ENCODE data around the gene ZNF445. TPM values are rescaled to one million over a fixed set of nuclear protein-coding genes. Genes with fewer than 3 reads are reported as not detected.
A peak's percentile ranks its signal among the peaks of the same experiment; 100 is the strongest.

Gene ZNF445
- 11.9 TPM for total RNA-seq (2021; ENCODE audit: unreplicated experiment)
- polyA plus RNA-seq (2012; ENCODE audit: insufficient read length): 2.0 TPM
- Bru-seq, nascent RNA: percentile 62 among the genes with signal in this experiment
- percentile 80 among the genes with signal in this experiment for BruChase-seq, experiment 1, labeled RNA remaining after a 2-hour chase
- percentile 73 among the genes with signal in this experiment for BruChase-seq, experiment 2, labeled RNA remaining after a 6-hour chase
- long read RNA-seq, partial matches to known transcripts: 0 of 4 reads
- long read RNA-seq, other reads (novel, unspliced or antisense): 4 of 4 reads

DNA sequence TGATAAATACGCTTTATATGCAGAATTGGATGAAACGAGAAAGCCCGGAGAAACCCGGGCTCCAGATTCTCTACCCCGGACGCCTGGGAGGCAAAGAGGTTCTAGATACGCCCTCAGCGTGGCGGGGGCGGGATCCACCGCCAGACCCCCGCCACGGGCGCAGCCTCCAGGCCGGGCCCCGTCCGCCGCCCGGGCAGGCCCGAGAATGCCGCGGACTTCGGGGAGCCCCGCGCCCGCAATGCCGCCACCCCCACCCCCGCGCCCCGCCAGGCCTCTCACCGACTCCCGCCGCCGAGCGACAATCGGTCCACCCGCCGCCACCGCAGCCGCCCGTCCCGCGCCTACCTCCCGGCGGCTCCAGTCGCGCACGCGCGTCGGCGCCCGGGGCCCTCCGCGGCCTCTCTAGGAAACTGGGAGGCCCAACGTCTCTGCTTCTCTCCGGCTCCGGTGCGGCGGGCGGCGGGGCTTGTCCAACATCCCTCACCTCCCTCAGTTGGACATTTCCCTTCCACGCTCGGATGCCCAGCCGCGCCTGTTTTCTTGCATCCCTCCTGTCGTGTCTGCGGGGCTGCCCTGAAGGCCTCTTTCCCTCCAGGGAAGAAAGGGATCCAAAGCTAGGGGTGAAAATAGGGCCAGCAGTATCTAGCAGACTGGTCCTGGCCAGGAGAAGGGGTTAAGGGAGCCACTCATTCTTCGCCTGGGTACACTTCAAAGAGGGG, at the start of gene ZNF445:
TSS of gene ZNF445 (minus strand) at position 359 of the 719 bp plus-strand sequence. CDS start 22,121 bp downstream, outside the sequence.
- DNase-seq (ENCODE audit: low read depth, low spot score) (peak; percentile 2), ATAC-seq (peak; percentile 98)
- in situ Hi-C loops (cut with HindIII; ENCODE audit: low pct_unique_long_range_greater_than_20kb, low sequenced_read_pairs): no loop called here
- TF ChIP-seq POLR2AphosphoS5 (IDR thresholded peaks at IDR 0.05; ENCODE audit: low read depth, low read length) (peak; percentile 39; the same call in 1 of the 2 replicates), SIN3A (IDR thresholded peaks at IDR 0.05; ENCODE audit: borderline replicate concordance, insufficient read depth, low read depth, low read length) (no peak)
- intact Hi-C loops (cut with micrococcal nuclease; ENCODE audit: unreplicated experiment): no loop called here
- Histone ChIP-seq H3K4me1 (ENCODE audit: control insufficient read depth, insufficient read depth, low read length) (peaks cover 7% of the 10 kb centered on the region), H3K27ac (ENCODE audit: low read length) (peak within 1 kb of the TSS; percentile 88), H3K36me3 (ENCODE audit: control insufficient read depth, insufficient read depth, low read length) (peaks cover 3% of the 10 kb centered on the region), H3K9me3 (ENCODE audit: control insufficient read depth, insufficient read depth, low read depth, low read length) (no peaks in the 10 kb centered on the region), H3K4me3 (ENCODE audit: low read depth in 2 of 2, low read length in 2 of 2) (peak within 1 kb of the TSS; percentile 68 to 79), H3K27me3 (ENCODE audit: control insufficient read depth, insufficient read depth, low read length) (no peaks in the 10 kb centered on the region)
- ChIA-PET CTCF (no interaction called here), POLR2A (interaction anchor here (0.6 kb wide), 1 partner anchor 1228 kb away, joined by 3 read pairs; no protein-coding TSS in a partner anchor)
- BruUV-seq (replicated peaks): no TSS peak

DNA sequence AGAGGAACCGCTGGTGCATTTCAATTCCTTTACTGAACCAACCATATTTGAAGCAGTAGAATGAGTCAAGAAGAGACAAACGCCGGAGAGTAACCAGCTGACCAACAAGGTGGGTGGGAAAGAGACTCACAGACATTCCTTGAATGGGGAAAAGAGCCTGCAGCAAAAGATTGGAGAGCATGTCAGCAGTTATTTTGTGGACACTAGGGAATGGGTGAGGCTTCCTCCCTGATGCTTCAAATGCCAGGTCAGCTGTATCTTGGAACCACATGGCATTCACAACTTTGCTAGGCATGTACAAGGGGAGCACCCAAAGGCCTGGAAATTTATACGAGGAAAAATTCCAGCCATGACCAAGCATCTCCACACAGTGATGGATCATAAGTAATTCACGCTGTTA, 47.6 kb upstream of the ZNF445 start:
- Histone ChIP-seq H3K4me3 (ENCODE audit: low read depth in 2 of 2, low read length in 2 of 2) (no peak overlapping the region), H3K9me3 (ENCODE audit: control insufficient read depth, insufficient read depth, low read depth, low read length) (no peaks in the 10 kb centered on the region), H3K27ac (ENCODE audit: low read length) (no peak overlapping the region), H3K4me1 (ENCODE audit: control insufficient read depth, insufficient read depth, low read length) (no peaks in the 10 kb centered on the region), H3K36me3 (ENCODE audit: control insufficient read depth, insufficient read depth, low read length) (no peaks in the 10 kb centered on the region), H3K27me3 (ENCODE audit: control insufficient read depth, insufficient read depth, low read length) (0 out of 2 replicates have a peak, but pooled peaks cover 2% of the 10 kb centered on the region)
- in situ Hi-C loops (cut with HindIII; ENCODE audit: low pct_unique_long_range_greater_than_20kb, low sequenced_read_pairs) (no loop called here), intact Hi-C loops (cut with micrococcal nuclease; ENCODE audit: unreplicated experiment) (no loop called here)
- ATAC-seq (no peak), DNase-seq (ENCODE audit: low read depth, low spot score) (no peak)
- no peak for TF ChIP-seq REST (IDR thresholded peaks at IDR 0.05; ENCODE audit: insufficient read depth in 1 of 2, low read depth in 2 of 2, low read length in 1 of 2)
- TF ChIP-seq SIN3A (IDR thresholded peaks at IDR 0.05; ENCODE audit: borderline replicate concordance, insufficient read depth, low read depth, low read length): no peak
- TF ChIP-seq POLR2AphosphoS5 (IDR thresholded peaks at IDR 0.05; ENCODE audit: low read depth, low read length): no peak
- no peak for TF ChIP-seq TCF7L2 (IDR thresholded peaks at IDR 0.05; ENCODE audit: low read depth, low read length)
- no peak for TF ChIP-seq CTCF (IDR thresholded peaks at IDR 0.05)
- no TSS peak for BruUV-seq (replicated peaks)
- ChIA-PET CTCF (no interaction called here), POLR2A (no interaction called here)

All from Panc1 (cell line).